ENCODE results near the gene SLC22A2.

- no peak for TF ChIP-seq TRIM28 (IDR thresholded peaks at IDR 0.05; ENCODE audit: borderline replicate concordance, low read length)
- TF ChIP-seq CTCF (tag by site-specific recombination; IDR thresholded peaks at IDR 0.05): no peak
- TF ChIP-seq YY1 (tag by site-specific recombination; IDR thresholded peaks at IDR 0.05): no peak
These were observed 4.7 kb upstream of the SLC22A2 start for GRCh38 chr6:160263196-160263939.
